NOMO-1 treated with DMSO at 0.1 percent for 48 hours (cell line): ENCODE measurements around the gene EPG5.
"Not testable (repeated sequence)": the region's sequence is repeated elsewhere in the genome, so short reads cannot be mapped to it uniquely, and the experiment has no call there.

ENCODE experiments used
- DNase-seq: peaks from one replicate; lab custom pipeline; 2025; ENCODE audit not compliant: unreplicated experiment; lab: John Stamatoyannopoulos, UW

EPG5 gene

GRCh38 chr18:45871431-45872084 is 95.6 kb downstream of the EPG5 start:
- DNase-seq = no peak

DNA sequence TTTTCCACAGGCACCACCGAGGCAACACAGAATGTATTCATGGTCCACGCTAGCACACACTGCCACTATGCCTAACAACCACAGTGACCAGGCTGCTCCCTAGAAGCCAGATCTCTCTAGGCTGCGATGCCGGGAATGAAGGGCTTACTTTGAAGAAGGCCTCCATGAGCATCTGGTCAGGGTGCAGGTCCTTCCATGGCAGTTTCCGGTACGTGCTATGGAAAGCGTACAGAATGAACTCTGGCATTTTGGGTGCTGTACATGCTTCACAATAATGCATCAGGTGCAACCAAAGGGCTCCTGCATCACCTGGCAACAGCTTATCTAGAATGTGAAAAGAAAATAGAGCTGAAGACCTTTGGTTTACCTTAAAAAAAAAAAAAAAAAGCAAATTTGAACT is 96.7 kb downstream of the EPG5 start:
- no peak for DNase-seq

GRCh38 chr18:45865466-45865865 is 101.7 kb downstream of the EPG5 start:
- no peak for DNase-seq

DNA sequence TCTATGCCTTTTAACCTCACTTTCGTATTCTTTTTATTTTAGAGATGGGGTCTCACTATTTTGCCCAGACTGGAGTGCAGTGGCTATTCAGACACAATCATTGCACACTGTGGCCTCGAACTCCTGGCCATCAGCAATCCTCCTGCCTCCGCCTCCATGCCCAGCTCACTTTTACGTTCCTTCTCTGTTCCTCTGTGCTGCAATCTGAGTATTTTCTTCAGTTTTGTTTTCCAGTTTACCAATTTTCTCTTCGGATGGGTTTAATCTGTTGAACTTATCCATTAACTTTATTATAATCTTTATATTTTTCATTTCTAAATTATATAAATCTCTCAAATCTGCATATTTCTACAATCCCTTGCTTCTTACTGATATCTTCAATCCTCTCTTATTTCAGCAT is 103.0 kb downstream of the EPG5 start:
- no peak for DNase-seq

DNA sequence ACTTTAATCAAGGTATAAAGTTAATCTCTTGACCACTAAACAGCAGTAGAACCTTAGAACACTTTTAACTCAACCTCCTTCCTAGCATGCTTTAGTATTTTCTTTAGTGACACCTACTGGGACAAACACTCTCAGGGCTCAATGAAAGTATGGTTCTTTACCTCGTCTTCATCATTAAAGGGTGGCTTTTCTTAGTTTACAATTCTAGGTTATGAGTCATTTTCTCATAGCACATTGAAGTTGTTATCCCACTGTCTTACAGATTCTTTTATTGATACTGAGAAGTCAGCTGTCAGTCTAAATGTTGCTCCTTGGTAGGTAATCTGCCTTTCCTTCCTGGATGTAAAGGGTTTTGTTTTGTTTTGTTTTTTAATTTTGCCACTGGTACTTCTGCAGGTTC is 103.7 kb downstream of the EPG5 start:
- DNase-seq = no peak

GRCh38 chr18:45861926-45862325 is 105.2 kb downstream of the EPG5 start:
- no peak for DNase-seq

DNA sequence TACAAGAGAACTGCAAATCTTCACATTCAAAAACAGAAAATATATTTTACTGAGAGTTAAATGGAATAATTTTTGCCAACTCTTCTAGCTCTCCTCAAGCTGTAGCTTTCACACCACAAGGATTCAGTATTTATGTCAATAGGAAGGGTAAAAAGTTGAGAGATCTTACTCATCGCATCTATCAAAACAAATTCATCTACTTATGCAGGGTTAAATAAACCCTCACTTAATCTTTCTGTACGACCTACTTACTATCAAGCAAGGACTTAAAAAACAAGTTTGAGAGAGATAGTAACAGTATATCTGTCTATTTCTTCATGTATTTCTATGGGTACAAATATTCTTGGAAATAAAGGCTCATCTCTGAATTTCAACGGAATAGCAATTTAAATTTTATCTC is 106.2 kb downstream of the EPG5 start:
- no peak for DNase-seq

DNA sequence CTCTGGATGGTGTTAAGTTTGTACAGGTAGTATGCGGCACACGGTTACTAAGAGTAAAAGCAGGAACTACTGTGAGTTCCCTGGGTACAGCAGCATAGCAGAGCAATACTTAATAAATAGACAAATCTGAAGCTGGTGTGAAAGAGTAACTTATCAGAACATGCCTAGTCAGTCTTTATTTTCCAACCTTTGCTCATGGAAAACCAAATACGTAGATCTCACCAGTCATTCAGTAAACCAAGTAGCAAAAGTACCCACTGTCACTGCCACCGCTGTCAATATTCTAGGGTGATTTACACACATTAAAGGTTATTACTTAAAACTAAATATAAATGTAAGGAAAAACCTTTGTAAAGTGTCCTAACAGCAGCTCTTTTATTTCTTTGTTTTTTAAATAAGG is 106.6 kb downstream of the EPG5 start:
- DNase-seq = no peak

GRCh38 chr18:45859334-45859733 is 107.8 kb downstream of the EPG5 start:
- DNase-seq = no peak

- no peak for DNase-seq
Measured at GRCh38 chr18:45856531-45856930, 110.6 kb downstream of the EPG5 start.

GRCh38 chr18:45854036-45854586 is 113.0 kb downstream of the EPG5 start:
- no peak for DNase-seq

DNA sequence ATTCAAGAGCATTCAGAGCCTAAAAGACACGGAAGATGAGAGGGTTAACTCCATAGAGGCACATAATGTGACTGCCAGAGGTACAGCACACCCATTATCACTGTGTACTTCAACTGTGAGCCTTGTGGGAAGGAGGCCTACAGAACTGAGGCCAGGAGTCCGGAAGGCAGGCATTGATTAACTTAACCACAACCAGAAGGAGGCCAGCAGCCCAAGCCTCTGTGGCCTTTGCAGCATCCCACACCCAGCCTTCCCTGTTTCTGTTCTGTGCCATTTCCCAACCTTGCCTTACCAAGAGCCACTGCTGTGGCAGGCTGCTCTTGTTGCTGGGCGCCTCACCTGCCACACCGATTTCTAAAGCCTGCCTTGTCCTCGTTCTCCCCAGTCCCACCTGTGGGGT is 114.5 kb downstream of the EPG5 start:
- no peak for DNase-seq

GRCh38 chr18:45851161-45851925 is 115.8 kb downstream of the EPG5 start:
- no peak for DNase-seq

DNA sequence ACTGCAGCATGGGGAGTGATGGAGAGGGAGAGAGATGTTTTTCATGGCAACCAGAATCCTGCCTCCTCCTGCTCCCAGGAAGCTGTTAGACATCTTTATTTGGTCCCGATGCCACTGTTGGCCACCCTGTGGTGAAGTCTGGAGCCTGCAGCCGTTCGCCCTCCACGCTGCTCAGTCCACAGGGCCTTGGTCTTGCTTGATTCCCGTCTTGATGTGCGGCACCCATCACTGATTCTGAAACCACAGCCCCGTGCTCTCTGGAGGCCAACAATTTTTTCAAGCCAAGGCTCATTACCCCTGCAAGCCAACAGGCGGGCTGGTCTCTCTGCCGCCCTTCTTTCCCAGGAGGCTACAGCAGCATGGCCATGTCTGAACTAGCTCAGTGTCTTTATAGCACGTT is 117.1 kb downstream of the EPG5 start:
- DNase-seq = no peak

DNA sequence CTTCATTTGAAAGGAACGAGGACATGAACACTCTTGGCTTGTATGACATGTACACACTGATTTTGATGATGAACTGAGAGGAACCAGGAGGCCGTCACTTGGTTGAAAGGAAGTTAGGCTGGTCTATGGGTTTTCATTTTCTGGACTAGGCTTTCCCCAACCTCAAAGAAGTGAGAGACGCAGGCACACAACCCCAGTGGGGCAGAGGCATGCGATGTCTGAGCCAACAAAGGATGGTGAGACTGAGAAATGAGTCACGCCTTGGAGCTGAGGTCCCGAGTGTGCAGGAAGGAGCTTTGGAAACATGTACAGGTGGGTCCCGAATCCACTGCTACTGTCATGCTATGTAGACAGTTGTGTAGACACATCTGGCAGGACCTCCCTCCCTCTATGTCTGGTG is 117.6 kb downstream of the EPG5 start:
- no peak for DNase-seq

- DNase-seq = not testable (repeated sequence)
Measured at GRCh38 chr18:45848643-45849042, 118.5 kb downstream of the EPG5 start.

DNA sequence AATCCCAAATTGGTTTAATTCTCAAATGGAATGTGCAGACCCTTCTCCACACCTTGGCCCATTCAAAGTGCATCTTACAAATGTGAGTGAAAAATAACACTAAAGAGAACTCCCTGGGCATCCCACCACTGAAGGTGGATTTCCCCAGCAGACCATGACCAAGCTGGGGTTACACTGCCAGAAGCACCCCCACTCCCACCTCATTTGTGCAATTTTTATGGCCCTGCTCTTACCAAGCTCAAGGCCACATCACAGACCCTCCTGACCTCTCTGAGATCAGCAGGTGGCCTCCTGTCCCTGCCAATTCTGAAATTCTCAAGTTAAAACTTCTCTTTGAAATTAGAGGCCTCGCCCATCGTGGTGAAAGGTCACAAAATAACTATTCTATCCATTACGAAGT is 120.0 kb downstream of the EPG5 start:
- no peak for DNase-seq

DNA sequence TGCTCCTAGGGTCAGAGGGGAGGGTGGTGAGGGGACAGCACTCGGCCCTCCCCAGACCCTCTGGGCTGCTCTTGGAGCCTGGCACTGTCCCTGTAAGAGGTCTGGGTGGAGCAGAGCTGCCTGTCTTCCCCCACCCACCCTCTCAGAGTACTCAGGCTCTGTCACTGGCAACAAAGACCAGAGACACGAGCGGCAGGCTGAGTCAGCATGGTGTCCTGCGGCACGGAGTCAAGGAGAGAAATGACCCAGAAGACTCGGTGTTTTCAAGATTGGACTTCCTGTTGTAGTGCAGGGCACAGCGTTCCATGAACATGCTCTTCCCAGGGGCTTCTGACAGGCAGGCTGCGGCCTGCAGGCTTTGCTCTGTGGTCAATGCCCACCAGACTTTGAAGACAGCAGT is 121.7 kb downstream of the EPG5 start:
- DNase-seq = no peak

- DNase-seq = no peak
Measured at GRCh38 chr18:45844938-45845337, 122.2 kb downstream of the EPG5 start.

- DNase-seq = no peak
Measured at GRCh38 chr18:45843019-45843418, 124.1 kb downstream of the EPG5 start.

GRCh38 chr18:45841765-45842442 is 125.2 kb downstream of the EPG5 start:
- DNase-seq = no peak
